NCI-H510A (cell line): ENCODE measurements around the gene FAM204A.

Experiments used
- DNase-seq: peaks from one replicate; lab custom pipeline; 2025; lab: John Stamatoyannopoulos, UW

FAM204A gene

GRCh38 chr10:118341791-118342637, at the start of gene FAM204A:
TSS of gene FAM204A (minus strand) at chr10:118342324. CDS start at chr10:118336415, 5,909 bp downstream.
- peak; percentile 86 for DNase-seq

GRCh38 chr10:118383699-118384098, 41.6 kb upstream of the FAM204A start:
- DNase-seq: no peak

GRCh38 chr10:118383063-118383689, 41.1 kb upstream of the FAM204A start:
- no peak for DNase-seq

- no peak for DNase-seq
Measured at GRCh38 chr10:118374404-118374803, 32.3 kb upstream of the FAM204A start.

GRCh38 chr10:118373786-118374185, 31.7 kb upstream of the FAM204A start:
- DNase-seq: no peak

- no peak for DNase-seq
Measured at GRCh38 chr10:118370499-118370898, 28.4 kb upstream of the FAM204A start.

GRCh38 chr10:118369641-118370205, 27.6 kb upstream of the FAM204A start:
- DNase-seq: no peak

GRCh38 chr10:118365702-118366101, 23.6 kb upstream of the FAM204A start:
- no peak for DNase-seq

- DNase-seq: no peak
Measured at GRCh38 chr10:118362103-118362502, 20.0 kb upstream of the FAM204A start.

GRCh38 chr10:118358327-118358726, 16.2 kb upstream of the FAM204A start:
- no peak for DNase-seq

GRCh38 chr10:118357841-118358240, 15.7 kb upstream of the FAM204A start:
- DNase-seq: no peak

- no peak for DNase-seq
Measured at GRCh38 chr10:118356628-118357027, 14.5 kb upstream of the FAM204A start.

- DNase-seq: no peak
Measured at GRCh38 chr10:118355234-118355633, 13.1 kb upstream of the FAM204A start.

GRCh38 chr10:118349235-118349634, 7.1 kb upstream of the FAM204A start:
- DNase-seq: no peak

- DNase-seq: no peak
Measured at GRCh38 chr10:118343549-118343948, 1.4 kb upstream of the FAM204A start.

- DNase-seq: no peak
Measured at GRCh38 chr10:118343115-118343514, 991 bp upstream of the FAM204A start.

- DNase-seq: no peak
Measured at GRCh38 chr10:118342638-118343020, 505 bp upstream of the FAM204A start.

GRCh38 chr10:118340486-118340885, 1.6 kb downstream of the FAM204A start:
- DNase-seq: no peak

- DNase-seq: no peak
Measured at GRCh38 chr10:118339111-118339510, 3.0 kb downstream of the FAM204A start.

GRCh38 chr10:118337356-118337755, 4.8 kb downstream of the FAM204A start:
- DNase-seq: no peak

GRCh38 chr10:118333871-118334270, 8.3 kb downstream of the FAM204A start:
- no peak for DNase-seq

GRCh38 chr10:118332948-118333710, 9.0 kb downstream of the FAM204A start:
- DNase-seq: peak; percentile 6
